Liver (tissue), 9 donors: ENCODE data around the gene RFNG. TPM values are rescaled to one million over a fixed set of nuclear protein-coding genes. Genes with fewer than 3 reads are reported as not detected.

Experiments used
- DNase-seq: peaks from one replicate; pipeline ENCODE4 v3.0.0-alpha.2; 2017; ENCODE audit warnings: low spot score
- H3K27ac ChIP-seq, 2 donors: one replicate each; pipeline ENCODE4 v1.7.0; 2013; ENCODE audit warnings: inconsistent platforms in 2 of 2, low read length in 2 of 2, control low read depth in 1 of 2, low read depth in 1 of 2, mild to moderate bottlenecking in 1 of 2
- H3K27me3 ChIP-seq, 4 donors: one replicate each; pipeline versions ENCODE4 v1.6.1 to v1.7.0; 2013; ENCODE audit warnings: low read length in 3 of 4, inconsistent platforms in 1 of 4, mild to moderate bottlenecking in 1 of 4, moderate library complexity in 1 of 4; ENCODE audit not compliant: control insufficient read depth in 4 of 4, insufficient read depth in 4 of 4
- H3K36me3 ChIP-seq, 4 donors: one replicate each; pipeline versions ENCODE4 v1.6.1 to v1.7.0; 2013; ENCODE audit warnings: low read length in 3 of 4, mild to moderate bottlenecking in 3 of 4, low read depth in 1 of 4, moderate library complexity in 1 of 4; ENCODE audit not compliant: control insufficient read depth in 4 of 4, insufficient read depth in 3 of 4
- H3K4me1 ChIP-seq, 4 donors: one replicate each; pipeline versions ENCODE4 v1.6.1 to v1.7.0; 2013; ENCODE audit warnings: low read length in 3 of 4, mild to moderate bottlenecking in 3 of 4, moderate library complexity in 1 of 4; ENCODE audit not compliant: control insufficient read depth in 4 of 4, insufficient read depth in 4 of 4
- H3K4me3 ChIP-seq, 3 donors: one replicate each; pipeline versions ENCODE4 v1.6.1 to v1.7.0; 2013; ENCODE audit warnings: low read length in 3 of 3, control low read depth in 1 of 3, low read depth in 1 of 3, mild to moderate bottlenecking in 1 of 3
- H3K9ac ChIP-seq, 2 donors: one replicate each; pipeline ENCODE4 v1.7.0; 2013; ENCODE audit warnings: low read length in 2 of 2, mild to moderate bottlenecking in 2 of 2, moderate library complexity in 2 of 2, control low read depth in 1 of 2, low read depth in 1 of 2
- H3K9me3 ChIP-seq, 4 donors: one replicate each; pipeline versions ENCODE4 v1.6.1 to v1.7.0; 2013; ENCODE audit warnings: low read length in 3 of 4; ENCODE audit not compliant: control insufficient read depth in 4 of 4
- ATF3 ChIP-seq: IDR thresholded peaks from 2 replicates; pipeline ENCODE4 v1.6.1; 2016; ENCODE audit warnings: antibody characterized with exemption
- CTCF ChIP-seq: fragments of 150-350 bp; IDR thresholded peaks from 2 replicates; pipeline ENCODE4 v1.5.1; 2017; ENCODE audit warnings: improper control_type of control experiment, low read depth, low read length; ENCODE audit not compliant: missing input control
- EGR1 ChIP-seq, 2 donors: IDR thresholded peaks; 2 replicates each; pipeline ENCODE4 v1.6.1; 2016 to 2018; ENCODE audit warnings: antibody characterized with exemption in 2 of 2, low read depth in 2 of 2
- FOXA1 ChIP-seq: IDR thresholded peaks from 2 replicates; pipeline ENCODE4 v1.6.1; 2016; ENCODE audit warnings: antibody characterized with exemption
- FOXA2 ChIP-seq: IDR thresholded peaks from 2 replicates; pipeline ENCODE4 v1.6.1; 2016; ENCODE audit warnings: antibody characterized with exemption
- GABPA ChIP-seq, 2 donors: IDR thresholded peaks in 1 of 2; conservative IDR thresholded peaks in 1 of 2; 2 replicates each; pipeline ENCODE4 v1.6.1; 2016; ENCODE audit warnings: antibody characterized with exemption in 2 of 2, mild to moderate bottlenecking in 1 of 2, moderate library complexity in 1 of 2
- HNF4A ChIP-seq, 2 donors: conservative IDR thresholded peaks; 2 replicates each; pipeline ENCODE4 v1.6.1; 2016; ENCODE audit warnings: antibody characterized with exemption in 2 of 2, mild to moderate bottlenecking in 2 of 2
- HNF4G ChIP-seq: IDR thresholded peaks from 2 replicates; pipeline ENCODE4 v1.6.1; 2016; ENCODE audit warnings: antibody characterized with exemption
- JUND ChIP-seq, 2 donors: IDR thresholded peaks; 2 replicates each; pipeline ENCODE4 v1.6.1; 2016; ENCODE audit warnings: antibody characterized with exemption in 2 of 2
- MAX ChIP-seq: IDR thresholded peaks from 2 replicates; pipeline ENCODE4 v1.6.1; 2016; ENCODE audit warnings: antibody characterized with exemption
- NR2F2 ChIP-seq: IDR thresholded peaks from 2 replicates; pipeline ENCODE4 v1.6.1; 2016; ENCODE audit warnings: antibody characterized with exemption
- RAD21 ChIP-seq, 2 donors: IDR thresholded peaks; 2 replicates each; pipeline ENCODE4 v1.6.1; 2016; ENCODE audit warnings: antibody characterized with exemption in 2 of 2, mild to moderate bottlenecking in 2 of 2
- REST ChIP-seq: IDR thresholded peaks from 2 replicates; pipeline ENCODE4 v1.6.1; 2016; ENCODE audit warnings: antibody characterized with exemption, mild to moderate bottlenecking
- RXRA ChIP-seq, 2 donors: IDR thresholded peaks; 2 replicates each; pipeline ENCODE4 v1.6.1; 2017 to 2018; ENCODE audit warnings: antibody characterized with exemption in 2 of 2, mild to moderate bottlenecking in 1 of 2
- SP1 ChIP-seq: IDR thresholded peaks from 2 replicates; pipeline ENCODE4 v1.6.1; 2018; ENCODE audit warnings: antibody characterized with exemption, mild to moderate bottlenecking
- TAF1 ChIP-seq: conservative IDR thresholded peaks from 2 replicates; pipeline ENCODE4 v1.6.1; 2016; ENCODE audit warnings: antibody characterized with exemption, mild to moderate bottlenecking
- YY1 ChIP-seq: IDR thresholded peaks from 2 replicates; pipeline ENCODE4 v1.6.1; 2016; ENCODE audit warnings: antibody characterized with exemption, mild to moderate bottlenecking
- ZBTB33 ChIP-seq: IDR thresholded peaks from 2 replicates; pipeline ENCODE4 v1.6.1; 2016; ENCODE audit warnings: antibody characterized with exemption
- whole genome bisulfite sequencing: extraction: QIAGEN DNeasy Blood & Tissue Kit; methylation state at CpG from one replicate; pipeline ENCODE4 v1.1.7; 2013; 5-methylcytosine and 5-hydroxymethylcytosine counted together
- polyA plus RNA-seq, 2 donors: library from polyadenylated mRNA; stranded (reverse) in 1 of 2; unstranded in 1 of 2; fragments of 200-250 nt in 1 of 2; fragments of >200 nt in 1 of 2; fragmentation: Nextera tagmentation in 1 of 2; extraction: Ambion mirVana in 1 of 2; gene quantifications; one replicate each; pipeline versions ENCODE4 v1.2.1 to v1.2.3, GENCODE V29; 2013 to 2015
- total RNA-seq, 2 donors: library from RNA; depleted of rRNA; stranded (reverse); fragments of >200 nt; gene quantifications; one replicate each; pipeline ENCODE4 v1.2.3, GENCODE V29; 2014
- donor health status: healthy.
- donor health status: healthy.
- donor health status: healthy.
- donor health status: healthy.
- donor health status: healthy.

Gene RFNG
- total and polyA plus RNA-seq, 4 donors, result 15.0 to 36.0 (median 23.4) TPM

GRCh38 chr17:82060614-82061013 lies 9.0 kb upstream of the RFNG start:
- no peak overlapping the region for H3K4me3 ChIP-seq
- no peak overlapping the region for H3K27ac ChIP-seq
- DNase-seq, result no peak
- no peaks in the 10 kb centered on the region for H3K27me3 ChIP-seq
- H3K36me3 ChIP-seq, result peaks cover 6 to 69% (median 28%) of the 10 kb centered on the region in 4 donors
- no peak overlapping the region for H3K9ac ChIP-seq
- peaks cover 6 to 26% (median 21%) of the 10 kb centered on the region in 4 donors for H3K4me1 ChIP-seq
- WGBS, result 88% methylated on average over 14 of the region's 14 CpGs
- no peaks in the 10 kb centered on the region for H3K9me3 ChIP-seq
- TF ChIP-seq REST (no peak), MAX (no peak), EGR1 (IDR thresholded peaks at IDR 0.05; ENCODE audit: low read depth in 2 of 2) (no peak), NR2F2 (no peak), JUND (IDR thresholded peaks at IDR 0.05) (no peak), HNF4A (conservative IDR thresholded peaks at IDR 0.05) (no peak), FOXA2 (no peak), RXRA (IDR thresholded peaks at IDR 0.05) (no peak), YY1 (no peak), TAF1 (no peak), SP1 (no peak), RAD21 (IDR thresholded peaks at IDR 0.05) (no peak), GABPA (IDR thresholded peaks at IDR 0.05 in 1 of 2, conservative IDR thresholded peaks at IDR 0.05 in 1 of 2) (no peak), FOXA1 (no peak), HNF4G (no peak), ATF3 (no peak), CTCF (no peak)

GRCh38 chr17:82060001-82060380 lies 8.4 kb upstream of the RFNG start:
- H3K27ac ChIP-seq, result no peak overlapping the region
- H3K4me1 ChIP-seq, result peaks cover 6 to 23% (median 19%) of the 10 kb centered on the region in 4 donors
- no peak overlapping the region for H3K9ac ChIP-seq
- no peak overlapping the region for H3K4me3 ChIP-seq
- TF ChIP-seq RAD21 (IDR thresholded peaks at IDR 0.05) (no peak), MAX (no peak), EGR1 (IDR thresholded peaks at IDR 0.05; ENCODE audit: low read depth in 2 of 2) (no peak), JUND (IDR thresholded peaks at IDR 0.05) (no peak), ATF3 (no peak), TAF1 (no peak), FOXA1 (no peak), HNF4G (no peak), FOXA2 (no peak), RXRA (IDR thresholded peaks at IDR 0.05) (no peak), GABPA (IDR thresholded peaks at IDR 0.05 in 1 of 2, conservative IDR thresholded peaks at IDR 0.05 in 1 of 2) (no peak), ZBTB33 (no peak), SP1 (no peak)
- H3K9me3 ChIP-seq, result no peaks in the 10 kb centered on the region
- no peaks in the 10 kb centered on the region for H3K27me3 ChIP-seq
- WGBS, result 90% methylated on average over 16 of the region's 16 CpGs
- DNase-seq, result no peak
- H3K36me3 ChIP-seq, result peaks cover 6 to 73% (median 30%) of the 10 kb centered on the region in 4 donors
